ENCODE measurements around the gene PRDM2. TPM values are rescaled to one million over a fixed set of nuclear protein-coding genes. Genes with fewer than 3 reads are reported as not detected.

Gene PRDM2
- total and polyA plus RNA-seq, 2 of the 13 experiments (the other 11 are each of a cell fraction or from before 2014, with no cell fraction given): 4.0 to 6.5 TPM

DNA sequence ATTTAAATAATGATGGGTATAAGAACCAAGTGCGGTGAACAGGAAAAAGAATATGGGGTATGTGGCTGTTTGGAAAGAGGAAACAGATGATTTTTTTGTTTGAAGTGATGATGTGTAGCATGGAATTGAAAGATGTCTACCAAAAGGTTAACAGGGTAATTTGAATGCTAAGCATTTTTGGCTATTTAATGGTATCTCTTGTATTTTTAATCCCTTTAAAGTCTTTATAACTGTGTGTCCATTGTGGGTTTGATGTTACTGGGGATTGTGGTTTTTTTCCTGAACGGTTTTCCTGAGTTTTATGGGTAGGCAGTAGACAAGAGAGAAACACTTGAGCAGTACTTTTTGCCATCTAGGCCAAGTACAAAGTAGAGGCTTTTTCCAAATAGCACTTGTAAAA lies 63.2 kb downstream of the PRDM2 start:
- in situ Hi-C loops (cut with HindIII; ENCODE audit: extremely low pct_ligation_motif_present, low pct_unique_long_range_greater_than_20kb) (no loop called here), intact Hi-C loops (cut with micrococcal nuclease; ENCODE audit: unreplicated experiment) (no loop called here)
- no peak for TF ChIP-seq ZNF605 (CRISPR knock-in tag; IDR thresholded peaks at IDR 0.05)
- no peak for TF ChIP-seq ZNF367 (CRISPR knock-in tag; IDR thresholded peaks at IDR 0.05; ENCODE audit: borderline replicate concordance)
- TF ChIP-seq, protein P1, sequence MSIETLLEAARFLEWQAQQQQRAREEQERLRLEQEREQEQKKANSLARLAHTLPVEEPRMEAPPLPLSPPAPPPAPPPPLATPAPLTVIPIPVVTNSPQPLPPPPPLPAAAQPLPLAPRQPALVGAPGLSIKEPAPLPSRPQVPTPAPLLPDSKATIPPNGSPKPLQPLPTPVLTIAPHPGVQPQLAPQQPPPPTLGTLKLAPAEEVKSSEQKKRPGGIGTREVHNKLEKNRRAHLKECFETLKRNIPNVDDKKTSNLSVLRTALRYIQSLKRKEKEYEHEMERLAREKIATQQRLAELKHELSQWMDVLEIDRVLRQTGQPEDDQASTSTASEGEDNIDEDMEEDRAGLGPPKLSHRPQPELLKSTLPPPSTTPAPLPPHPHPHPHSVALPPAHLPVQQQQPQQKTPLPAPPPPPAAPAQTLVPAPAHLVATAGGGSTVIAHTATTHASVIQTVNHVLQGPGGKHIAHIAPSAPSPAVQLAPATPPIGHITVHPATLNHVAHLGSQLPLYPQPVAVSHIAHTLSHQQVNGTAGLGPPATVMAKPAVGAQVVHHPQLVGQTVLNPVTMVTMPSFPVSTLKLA (IDR thresholded peaks at IDR 0.05): no peak
- no peak for TF ChIP-seq CBX1 (IDR thresholded peaks at IDR 0.05; ENCODE audit: low read depth)
- no peak for TF ChIP-seq CBX2 (IDR thresholded peaks at IDR 0.05; ENCODE audit: low read depth, low read length)
- no peak for TF ChIP-seq CBX2 (CRISPR knock-in tag; IDR thresholded peaks at IDR 0.05; ENCODE audit: low read depth)
- no peak for TF ChIP-seq ATF7-NPFF (CRISPR knock-in tag; IDR thresholded peaks at IDR 0.05; ENCODE audit: low read depth)
- TF ChIP-seq, protein P2, sequence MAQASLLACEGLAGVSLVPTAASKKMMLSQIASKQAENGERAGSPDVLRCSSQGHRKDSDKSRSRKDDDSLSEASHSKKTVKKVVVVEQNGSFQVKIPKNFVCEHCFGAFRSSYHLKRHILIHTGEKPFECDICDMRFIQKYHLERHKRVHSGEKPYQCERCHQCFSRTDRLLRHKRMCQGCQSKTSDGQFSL (CRISPR knock-in tag; IDR thresholded peaks at IDR 0.05): no peak
- TF ChIP-seq, protein P3, sequence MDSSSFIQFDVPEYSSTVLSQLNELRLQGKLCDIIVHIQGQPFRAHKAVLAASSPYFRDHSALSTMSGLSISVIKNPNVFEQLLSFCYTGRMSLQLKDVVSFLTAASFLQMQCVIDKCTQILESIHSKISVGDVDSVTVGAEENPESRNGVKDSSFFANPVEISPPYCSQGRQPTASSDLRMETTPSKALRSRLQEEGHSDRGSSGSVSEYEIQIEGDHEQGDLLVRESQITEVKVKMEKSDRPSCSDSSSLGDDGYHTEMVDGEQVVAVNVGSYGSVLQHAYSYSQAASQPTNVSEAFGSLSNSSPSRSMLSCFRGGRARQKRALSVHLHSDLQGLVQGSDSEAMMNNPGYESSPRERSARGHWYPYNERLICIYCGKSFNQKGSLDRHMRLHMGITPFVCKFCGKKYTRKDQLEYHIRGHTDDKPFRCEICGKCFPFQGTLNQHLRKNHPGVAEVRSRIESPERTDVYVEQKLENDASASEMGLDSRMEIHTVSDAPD (CRISPR knock-in tag; IDR thresholded peaks at IDR 0.05): no peak
- TF ChIP-seq, protein P4, sequence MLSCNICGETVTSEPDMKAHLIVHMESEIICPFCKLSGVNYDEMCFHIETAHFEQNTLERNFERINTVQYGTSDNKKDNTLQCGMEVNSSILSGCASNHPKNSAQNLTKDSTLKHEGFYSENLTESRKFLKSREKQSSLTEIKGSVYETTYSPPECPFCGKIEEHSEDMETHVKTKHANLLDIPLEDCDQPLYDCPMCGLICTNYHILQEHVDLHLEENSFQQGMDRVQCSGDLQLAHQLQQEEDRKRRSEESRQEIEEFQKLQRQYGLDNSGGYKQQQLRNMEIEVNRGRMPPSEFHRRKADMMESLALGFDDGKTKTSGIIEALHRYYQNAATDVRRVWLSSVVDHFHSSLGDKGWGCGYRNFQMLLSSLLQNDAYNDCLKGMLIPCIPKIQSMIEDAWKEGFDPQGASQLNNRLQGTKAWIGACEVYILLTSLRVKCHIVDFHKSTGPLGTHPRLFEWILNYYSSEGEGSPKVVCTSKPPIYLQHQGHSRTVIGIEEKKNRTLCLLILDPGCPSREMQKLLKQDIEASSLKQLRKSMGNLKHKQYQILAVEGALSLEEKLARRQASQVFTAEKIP (CRISPR knock-in tag; IDR thresholded peaks at IDR 0.05; ENCODE audit: borderline replicate concordance): no peak
- Histone ChIP-seq H3K4me3 (replicated peaks in 1 of 3; ENCODE audit: insufficient read depth in 1 of 3, low read depth in 2 of 3, low read length in 3 of 3) (no peak overlapping the region), H3K4me1 (ENCODE audit: insufficient read depth, low read length) (peaks cover 6% of the 10 kb centered on the region), H3K79me2 (ENCODE audit: insufficient read depth, low read length) (peaks cover 58% of the 10 kb centered on the region), H3K27me3 (ENCODE audit: control insufficient read depth in 1 of 2, insufficient read depth in 2 of 2, low read length in 2 of 2) (no peaks in the 10 kb centered on the region), H3K9ac (ENCODE audit: insufficient read depth, low read depth, low read length) (no peak overlapping the region), H3K9me3 (ENCODE audit: low read length) (no peaks in the 10 kb centered on the region), H2AFZ (ENCODE audit: low read length) (no peak overlapping the region), H3K36me3 (replicated peaks in 1 of 2; ENCODE audit: control insufficient read depth in 1 of 2, insufficient read depth in 2 of 2, low read length in 2 of 2) (no peaks in the 10 kb centered on the region), H4K20me1 (ENCODE audit: insufficient read depth, low read length) (peaks cover 6% of the 10 kb centered on the region; the same call in 1 of the 2 replicates), H3K27ac (ENCODE audit: extremely low read length, insufficient read depth, low read length) (no peak overlapping the region), H3K4me2 (ENCODE audit: low read depth, low read length) (no peak overlapping the region)
- BruUV-seq (replicated peaks): no TSS peak
- ChIA-PET POLR2A (no interaction called here), CTCF (ENCODE audit: low intra/inter-chr PET ratio, low total read pairs) (no interaction called here)
- no peak for DNase-seq (ENCODE audit: low spot score)
- 96% methylated on average over 2 of the region's 2 CpGs for WGBS (ENCODE audit: low lambda C conversion rate)
- no peak for FAIRE-seq
- no peak for ATAC-seq

All from HepG2 (cell line).